CD14-positive monocyte (primary cell): ENCODE data around the gene PODXL. TPM values are rescaled to one million over a fixed set of nuclear protein-coding genes. Genes with fewer than 3 reads are reported as not detected.

ENCODE experiments used
- DNase-seq, 3 donors: peaks; one replicate each; pipeline ENCODE4 v3.0.0-alpha.2; 2011 to 2022
- H2AFZ ChIP-seq: 2 replicates; pipeline ENCODE4 v1.6.0; 2012; ENCODE audit warnings: mild to moderate bottlenecking, low read depth, low read length, inconsistent platforms; ENCODE audit not compliant: insufficient read depth, poor library complexity, severe bottlenecking
- H3K27ac ChIP-seq, 2 donors: 1 replicate in 1 of 2; 2 replicates in 1 of 2; pipeline ENCODE4 v1.5.1; 2012 to 2013; ENCODE audit warnings: low read length in 2 of 2, control low read depth in 1 of 2, inconsistent platforms in 1 of 2, low read depth in 1 of 2, mild to moderate bottlenecking in 1 of 2
- H3K27me3 ChIP-seq, 2 donors: one replicate each; pipeline versions ENCODE4 v1.6.0 to v1.6.1; 2011 to 2013; ENCODE audit warnings: low read length in 2 of 2; ENCODE audit not compliant: control insufficient read depth in 2 of 2, insufficient read depth in 2 of 2
- H3K36me3 ChIP-seq, 2 donors: replicated peaks in 1 of 2; 1 replicate in 1 of 2; 2 replicates in 1 of 2; pipeline versions ENCODE4 v1.5.1 to v1.6.1; 2012 to 2013; ENCODE audit warnings: low read length in 2 of 2, control low read depth in 1 of 2, inconsistent platforms in 1 of 2, mild to moderate bottlenecking in 1 of 2; ENCODE audit not compliant: insufficient read depth in 2 of 2, control insufficient read depth in 1 of 2
- H3K4me1 ChIP-seq, 2 donors: 1 replicate in 1 of 2; 2 replicates in 1 of 2; pipeline versions ENCODE4 v1.5.1 to v1.6.1; 2012 to 2013; ENCODE audit warnings: low read length in 2 of 2, control low read depth in 1 of 2, inconsistent platforms in 1 of 2, mild to moderate bottlenecking in 1 of 2, moderate library complexity in 1 of 2; ENCODE audit not compliant: insufficient read depth in 2 of 2, control insufficient read depth in 1 of 2
- H3K4me2 ChIP-seq: replicated peaks from 2 replicates; pipeline ENCODE3; 2012; ENCODE audit warnings: low read length, moderate library complexity, mild to moderate bottlenecking; ENCODE audit not compliant: poor library complexity, severe bottlenecking; ENCODE audit errors: extremely low read depth
- H3K4me3 ChIP-seq, 3 experiments: fragments of 200-600 bp in 1 of 3; sonication (generic) in 1 of 3; replicated peaks in 1 of 3; 1 replicate in 2 of 3; 2 replicates in 1 of 3; pipeline ENCODE4 v1.5.1; 2011 to 2013; ENCODE audit warnings: low read length in 3 of 3, mild to moderate bottlenecking in 3 of 3, control low read depth in 2 of 3, low read depth in 2 of 3, inconsistent platforms in 1 of 3, moderate library complexity in 1 of 3
- H3K79me2 ChIP-seq: 2 replicates; pipeline ENCODE4 v1.6.0; 2012; ENCODE audit warnings: mild to moderate bottlenecking, control low read depth, inconsistent platforms, low read length, moderate library complexity; ENCODE audit not compliant: insufficient read depth
- H3K9ac ChIP-seq: 2 replicates; pipeline ENCODE4 v1.6.0; 2017; ENCODE audit warnings: low read length, mild to moderate bottlenecking; ENCODE audit not compliant: insufficient read depth, poor library complexity, severe bottlenecking
- H3K9me3 ChIP-seq, 2 donors: replicated peaks in 1 of 2; 1 replicate in 1 of 2; 2 replicates in 1 of 2; pipeline versions ENCODE4 v1.5.1 to v1.6.1; 2012 to 2013; ENCODE audit warnings: low read length in 2 of 2, control low read depth in 1 of 2; ENCODE audit not compliant: control insufficient read depth in 1 of 2, insufficient read depth in 1 of 2
- H4K20me1 ChIP-seq: 2 replicates; pipeline ENCODE4 v1.6.0; 2012; ENCODE audit warnings: mild to moderate bottlenecking, low read length, control low read depth, moderate library complexity; ENCODE audit not compliant: insufficient read depth
- H3K27ac Mint-ChIP-seq, 7 donors: one replicate each; pipeline ENCODE4 v1.8.0; 2020; ENCODE audit warnings: mild to moderate bottlenecking in 7 of 7, mixed read lengths in 7 of 7, moderate library complexity in 6 of 7, inconsistent platforms in 2 of 7
- H3K27me3 Mint-ChIP-seq, 3 donors: one replicate each; pipeline ENCODE4 v1.8.0; 2021 to 2022; ENCODE audit warnings: low read depth in 3 of 3, mild to moderate bottlenecking in 3 of 3, mixed read lengths in 3 of 3, moderate library complexity in 3 of 3, inconsistent platforms in 1 of 3
- H3K36me3 Mint-ChIP-seq, 2 donors: one replicate each; pipeline ENCODE4 v1.8.0; 2020; ENCODE audit warnings: mixed read lengths in 2 of 2, inconsistent platforms in 1 of 2, mild to moderate bottlenecking in 1 of 2
- H3K4me1 Mint-ChIP-seq: one replicate; pipeline ENCODE4 v1.8.0; 2020; ENCODE audit warnings: mild to moderate bottlenecking, mixed read lengths
- H3K4me3 Mint-ChIP-seq, 2 donors: one replicate each; pipeline ENCODE4 v1.8.0; 2020; ENCODE audit warnings: mild to moderate bottlenecking in 2 of 2, mixed read lengths in 2 of 2, moderate library complexity in 1 of 2
- H3K9me3 Mint-ChIP-seq, 7 donors: one replicate each; pipeline ENCODE4 v1.8.0; 2020 to 2022; ENCODE audit warnings: mixed read lengths in 7 of 7, mild to moderate bottlenecking in 6 of 7, moderate library complexity in 6 of 7, inconsistent platforms in 2 of 7
- CTCF ChIP-seq: fragments of 200-600 bp; IDR thresholded peaks from one replicate; pipeline ENCODE4 v1.8.0; 2022; ENCODE audit warnings: antibody characterized with exemption, mild to moderate bottlenecking
- WGBS: methylation state at CpG from one replicate; pipeline ENCODE4 v1.1.5; 2013; ENCODE audit warnings: missing lambda C conversion rate; ENCODE audit not compliant: insufficient coverage; 5-methylcytosine and 5-hydroxymethylcytosine counted together
- intact Hi-C, 2 donors: fragments of 100-400 bp; cut with micrococcal nuclease; formaldehyde crosslinking; loops; one replicate each; pipeline versions ENCODE4 v1.15.0 to v1.15.1; 2023
- polyA plus RNA-seq, 3 donors: library from polyadenylated mRNA; depleted of rRNA in 1 of 3; unstranded in 2 of 3; stranded (reverse) in 1 of 3; fragments of 300-500 nt in 2 of 3; fragments of >200 nt in 1 of 3; fragmentation: Illumina TruSeq in 2 of 3; gene quantifications; 1 replicate in 2 of 3; 2 replicates in 1 of 3; pipeline ENCODE4 v1.2.3, GENCODE V29; 2012 to 2021

PODXL gene
- polyA plus RNA-seq, 3 donors: 0.20 to 0.25 TPM; not detected in 1

- Histone ChIP-seq H3K27ac (no peak overlapping the region), H3K36me3 (no peaks in the 10 kb centered on the region), H3K4me3 (no peak overlapping the region), H3K9me3 (no peaks in the 10 kb centered on the region), H3K79me2 (no peaks in the 10 kb centered on the region), H3K27me3 (no peaks in the 10 kb centered on the region), H3K9ac (no peak overlapping the region), H4K20me1 (no peaks in the 10 kb centered on the region), H3K4me2 (no peak overlapping the region), H2AFZ (no peak overlapping the region), H3K4me1 (no peaks in the 10 kb centered on the region)
- Mint-ChIP-seq H3K27ac (no peak overlapping the region), H3K27me3 (peaks cover 0 to 6% (median 2%) of the 10 kb centered on the region in 3 donors), H3K9me3 (no peaks in the 10 kb centered on the region), H3K4me3 (no peak overlapping the region), H3K4me1 (no peaks in the 10 kb centered on the region), H3K36me3 (no peaks in the 10 kb centered on the region)
- WGBS: 71% methylated on average over 4 of the region's 7 CpGs
- no peak for TF ChIP-seq CTCF
- intact Hi-C loops: no loop called here
- no peak for DNase-seq
These were observed 20.0 kb downstream of the PODXL start for GRCh38 chr7:131536361-131536849.

- no peak overlapping the region for H3K4me3 Mint-ChIP-seq
These were observed 22.6 kb downstream of the PODXL start for GRCh38 chr7:131533566-131534561.

More at GRCh38 chr7:131533566-131534561, 22.6 kb downstream of the PODXL start:
- H3K36me3 Mint-ChIP-seq: no peaks in the 10 kb centered on the region
- Histone ChIP-seq H3K27me3 (no peaks in the 10 kb centered on the region), H2AFZ (no peak overlapping the region), H3K36me3 (no peaks in the 10 kb centered on the region), H3K79me2 (no peaks in the 10 kb centered on the region), H3K4me3 (no peak overlapping the region), H3K9me3 (no peaks in the 10 kb centered on the region), H4K20me1 (no peaks in the 10 kb centered on the region), H3K4me1 (no peaks in the 10 kb centered on the region), H3K4me2 (no peak overlapping the region), H3K9ac (no peak overlapping the region), H3K27ac (no peak overlapping the region)
- peak overlapping the region in 1 of 7 donors; percentile 34 for H3K27ac Mint-ChIP-seq
- H3K4me1 Mint-ChIP-seq: no peaks in the 10 kb centered on the region
- intact Hi-C loops: no loop called here
- DNase-seq: no peak
- no peaks in the 10 kb centered on the region for H3K9me3 Mint-ChIP-seq
- TF ChIP-seq CTCF: no peak
- H3K27me3 Mint-ChIP-seq: peaks cover 3 to 5% (median 3%) of the 10 kb centered on the region in 3 donors
- 94% methylated on average over 5 of the region's 15 CpGs for WGBS
